PC-3 (cell line): ENCODE results near the gene C14orf93.
A peak's percentile ranks its signal among the peaks of the same experiment; 100 is the strongest.

ENCODE experiments used
- EZH2 ChIP-seq: fragments of 300-600 bp; sonication (generic); IDR thresholded peaks from one replicate; pipeline ENCODE4 v1.6.1; 2017; ENCODE audit warnings: antibody characterized with exemption, mild to moderate bottlenecking, low read length; ENCODE audit not compliant: unreplicated experiment
- EZH2phosphoT487 ChIP-seq: fragments of 300-600 bp; sonication (generic); IDR thresholded peaks from 2 replicates; pipeline ENCODE4 v1.6.1; 2018; ENCODE audit warnings: mild to moderate bottlenecking, antibody characterized with exemption, low read length, borderline replicate concordance
- TF ChIP-seq, protein P1 (sequence below): fragments of 300-600 bp; sonication (generic); conservative IDR thresholded peaks from 2 replicates; pipeline ENCODE4 v1.5.1; 2017; ENCODE audit warnings: antibody characterized with exemption, low read depth, mild to moderate bottlenecking, low read length

DNA sequence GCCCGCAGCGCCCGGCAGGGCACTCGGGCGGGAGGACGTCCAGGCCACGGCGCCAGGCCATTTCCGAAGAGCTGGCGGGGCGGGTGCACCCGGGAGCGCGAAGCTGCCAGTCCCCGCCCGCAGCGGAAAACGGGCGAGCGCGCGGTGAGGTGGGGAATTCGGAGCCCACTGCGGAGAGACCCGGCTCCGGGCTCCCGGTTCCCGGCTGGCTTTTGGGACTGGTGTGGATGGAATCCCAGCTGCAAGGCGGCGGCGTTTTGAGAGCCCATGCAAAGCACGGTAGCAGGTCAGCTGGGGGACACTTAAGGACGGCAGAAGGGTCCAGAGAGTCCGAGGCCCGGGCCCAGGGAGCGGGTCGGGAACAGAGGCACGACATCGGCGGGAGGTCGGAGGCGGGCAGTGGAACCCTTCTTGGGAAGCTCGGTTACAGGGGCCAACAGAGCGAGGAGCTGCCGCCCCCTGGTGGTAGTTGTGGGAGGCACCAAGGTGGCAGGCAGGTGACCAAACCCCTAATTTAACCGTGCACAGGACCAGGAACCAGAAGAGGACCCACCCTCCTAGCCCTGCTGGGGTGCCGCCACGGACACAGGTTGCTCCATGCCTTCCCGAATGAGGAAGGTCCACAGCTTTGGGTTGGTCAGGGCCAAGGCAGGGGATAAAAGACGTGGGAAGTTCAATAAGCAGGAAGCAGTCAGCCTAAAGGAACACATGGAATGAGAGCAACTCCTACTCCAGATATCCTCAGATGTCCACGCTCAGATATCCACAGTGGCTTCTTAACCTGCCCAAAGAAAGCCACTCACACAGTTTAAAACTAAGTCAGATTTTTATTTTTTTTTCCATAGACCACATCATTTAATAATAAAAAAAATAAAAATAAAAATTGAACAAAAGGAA lies 48.1 kb upstream of the C14orf93 start:
- TF ChIP-seq EZH2phosphoT487 (no peak), EZH2 (no peak)
- TF ChIP-seq, protein P1, sequence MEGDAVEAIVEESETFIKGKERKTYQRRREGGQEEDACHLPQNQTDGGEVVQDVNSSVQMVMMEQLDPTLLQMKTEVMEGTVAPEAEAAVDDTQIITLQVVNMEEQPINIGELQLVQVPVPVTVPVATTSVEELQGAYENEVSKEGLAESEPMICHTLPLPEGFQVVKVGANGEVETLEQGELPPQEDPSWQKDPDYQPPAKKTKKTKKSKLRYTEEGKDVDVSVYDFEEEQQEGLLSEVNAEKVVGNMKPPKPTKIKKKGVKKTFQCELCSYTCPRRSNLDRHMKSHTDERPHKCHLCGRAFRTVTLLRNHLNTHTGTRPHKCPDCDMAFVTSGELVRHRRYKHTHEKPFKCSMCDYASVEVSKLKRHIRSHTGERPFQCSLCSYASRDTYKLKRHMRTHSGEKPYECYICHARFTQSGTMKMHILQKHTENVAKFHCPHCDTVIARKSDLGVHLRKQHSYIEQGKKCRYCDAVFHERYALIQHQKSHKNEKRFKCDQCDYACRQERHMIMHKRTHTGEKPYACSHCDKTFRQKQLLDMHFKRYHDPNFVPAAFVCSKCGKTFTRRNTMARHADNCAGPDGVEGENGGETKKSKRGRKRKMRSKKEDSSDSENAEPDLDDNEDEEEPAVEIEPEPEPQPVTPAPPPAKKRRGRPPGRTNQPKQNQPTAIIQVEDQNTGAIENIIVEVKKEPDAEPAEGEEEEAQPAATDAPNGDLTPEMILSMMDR = peak; percentile 94
